Ovary (tissue), 1 donor: Measurements from ENCODE around the gene TRAPPC10.

Experiments
- EP300 ChIP-seq: sonication (generic); formaldehyde crosslinking; IDR thresholded peaks from one replicate; pipeline ENCODE4 v1.6.1; 2017; ENCODE audit warnings: antibody characterized with exemption
- POLR2A ChIP-seq: fragments of 450-650 bp; IDR thresholded peaks from one replicate; pipeline ENCODE4 v1.6.1; 2017; ENCODE audit warnings: antibody characterized with exemption, mild to moderate bottlenecking, moderate library complexity

DNA sequence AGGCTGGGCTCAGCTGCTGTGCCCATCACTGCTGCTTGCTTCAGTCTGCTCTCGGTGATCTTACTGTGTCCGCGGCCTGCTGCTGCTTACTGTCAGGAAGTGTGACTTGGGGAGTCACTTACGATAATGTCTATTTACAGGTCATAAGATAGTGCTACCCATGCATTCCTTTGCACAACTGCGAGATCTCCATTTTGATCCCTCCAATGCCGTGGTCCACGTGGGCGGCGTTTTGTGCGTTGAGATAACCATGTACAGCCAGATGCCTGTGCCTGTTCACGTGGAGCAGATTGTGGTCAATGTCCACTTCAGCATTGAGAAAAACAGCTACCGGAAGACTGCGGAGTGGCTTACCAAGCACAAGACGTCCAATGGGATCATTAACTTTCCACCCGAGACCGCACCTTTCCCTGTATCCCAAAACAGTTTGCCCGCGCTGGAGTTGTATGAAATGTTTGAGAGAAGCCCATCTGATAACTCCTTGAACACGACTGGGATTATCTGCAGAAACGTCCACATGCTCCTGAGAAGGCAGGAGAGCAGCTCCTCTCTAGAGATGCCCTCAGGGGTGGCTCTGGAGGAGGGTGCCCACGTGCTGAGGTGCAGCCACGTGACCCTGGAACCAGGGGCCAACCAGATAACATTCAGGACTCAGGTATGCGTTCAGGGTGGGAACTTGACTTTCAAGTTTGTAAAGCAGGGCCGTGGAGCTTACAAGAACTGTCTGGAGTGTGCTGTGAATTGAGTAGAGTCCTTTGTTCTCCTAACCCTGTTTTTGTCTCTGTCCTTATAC, 70.7 kb downstream of the TRAPPC10 start:
- no peak for TF ChIP-seq POLR2A
- no peak for TF ChIP-seq EP300
